Measurements from ENCODE around the gene CCL18. TPM values are rescaled to one million over a fixed set of nuclear protein-coding genes. Genes with fewer than 3 reads are reported as not detected.

The CCL18 gene
- total and polyA plus RNA-seq, 10 of the 15 experiments (the other 5 are each of a cell fraction or from before 2014, with no cell fraction given) = 0.26 TPM; not detected in 9

GRCh38 chr17:36072431-36073121 is 8.5 kb downstream of the CCL18 start (continued):
- TF ChIP-seq MEF2A (IDR thresholded peaks at IDR 0.05; ENCODE audit: insufficient read depth, low read depth, low read length) (peak; percentile 89), YY1 (IDR thresholded peaks at IDR 0.05; ENCODE audit: low read depth, low read length) (peak; percentile 82), MYB (IDR thresholded peaks at IDR 0.05; ENCODE audit: borderline replicate concordance, low read depth, low read length) (no peak), RAD21 (IDR thresholded peaks at IDR 0.05; ENCODE audit: insufficient read depth, low read depth, low read length) (peak; percentile 73), ATF7 (IDR thresholded peaks at IDR 0.05; ENCODE audit: low read depth) (peak; percentile 85), JUNB (IDR thresholded peaks at IDR 0.05) (no peak; the same call in 1 of the 2 replicates), IKZF1 (conservative IDR thresholded peaks at IDR 0.05) (peak; percentile 96), TBL1XR1 (IDR thresholded peaks at IDR 0.05; ENCODE audit: low read depth, low read length) (0 out of 2 replicates have a peak, but pooled peaks have one; percentile 62), STAT1 (conservative IDR thresholded peaks at IDR 0.05) (no peak), ETV6 (conservative IDR thresholded peaks at IDR 0.05 in 1 of 2, IDR thresholded peaks at IDR 0.05 in 1 of 2; ENCODE audit: borderline replicate concordance in 1 of 2, low read depth in 1 of 2) (peak in 1 of 2 experiments; percentile 16; a peak in 1 of 4 replicates), EP300 (IDR thresholded peaks at IDR 0.05; ENCODE audit: borderline replicate concordance in 1 of 2, control insufficient read depth in 1 of 2, low read depth in 2 of 2, low read length in 2 of 2) (peak; percentile 82 to 94; a peak in 3 of 4 replicates), RELA (IDR thresholded peaks at IDR 0.05; ENCODE audit: borderline replicate concordance, partially characterized antibody) (no peak), NFIC (IDR thresholded peaks at IDR 0.05; ENCODE audit: low read depth, low read length) (0 out of 2 replicates have a peak, but pooled peaks have one; percentile 21), SMC3 (IDR thresholded peaks at IDR 0.05; ENCODE audit: borderline replicate concordance, low read length) (peak; percentile 84; the same call in 1 of the 2 replicates), GATAD2B (conservative IDR thresholded peaks at IDR 0.05; ENCODE audit: low read depth) (peak; percentile 68; the same call in 1 of the 2 replicates), HSF1 (IDR thresholded peaks at IDR 0.05; ENCODE audit: low read depth, low read length) (no peak), BHLHE40 (IDR thresholded peaks at IDR 0.05; ENCODE audit: borderline replicate concordance in 1 of 2, low read depth in 2 of 2, low read length in 1 of 2) (peak; percentile 66 to 67), RELB (IDR thresholded peaks at IDR 0.05; ENCODE audit: low read depth) (peak; percentile 86; the same call in 1 of the 2 replicates), BCL3 (IDR thresholded peaks at IDR 0.05; ENCODE audit: borderline replicate concordance, insufficient read depth, low read depth, low read length, poor library complexity, severe bottlenecking) (no peak), ZNF24 (IDR thresholded peaks at IDR 0.05) (peak; percentile 8; the same call in 1 of the 2 replicates), ATF2 (IDR thresholded peaks at IDR 0.05; ENCODE audit: low read length) (0 out of 2 replicates have a peak, but pooled peaks have one; percentile 49), BCL11A (IDR thresholded peaks at IDR 0.05; ENCODE audit: low read depth, low read length) (peak; percentile 54; the same call in 1 of the 2 replicates), EED (IDR thresholded peaks at IDR 0.05; ENCODE audit: low read depth) (peak; percentile 64), CBX5 (IDR thresholded peaks at IDR 0.05; ENCODE audit: low read depth) (0 out of 2 replicates have a peak, but pooled peaks have one; percentile 67)

Data from GM12878 (cell line).